ENCODE measurements around the gene DAP. TPM values are rescaled to one million over a fixed set of nuclear protein-coding genes. Genes with fewer than 3 reads are reported as not detected.

The DAP gene

GRCh38 chr5:10629682-10630081 lies 131.4 kb downstream of the DAP start:
- Histone ChIP-seq H3K9me3 (replicated peaks in 1 of 2; ENCODE audit: control insufficient read depth in 2 of 2, insufficient read depth in 1 of 2, low read depth in 1 of 2, low read length in 2 of 2) (no peaks in the 10 kb centered on the region), H3K27ac (replicated peaks; ENCODE audit: low read length) (no peak overlapping the region), H2BK15ac (ENCODE audit: low read length) (no peak overlapping the region), H3K14ac (ENCODE audit: low read length) (no peak overlapping the region), H2BK12ac (ENCODE audit: low read length) (no peak overlapping the region), H4K8ac (ENCODE audit: low read depth, low read length) (no peak overlapping the region), H4K91ac (ENCODE audit: low read depth, low read length, poor library complexity) (no peak overlapping the region), H3K36me3 (replicated peaks in 1 of 2; ENCODE audit: control insufficient read depth in 2 of 2, insufficient read depth in 2 of 2, low read length in 2 of 2) (no peaks in the 10 kb centered on the region), H3K4me2 (ENCODE audit: insufficient read depth, low read length, poor library complexity, severe bottlenecking) (no peak overlapping the region), H3K4me3 (ENCODE audit: low read length in 2 of 2) (no peak overlapping the region), H3K4me1 (ENCODE audit: control insufficient read depth in 2 of 2, insufficient read depth in 1 of 2, low read depth in 1 of 2, low read length in 2 of 2) (peaks cover 0 to 6% of the 10 kb centered on the region in 2 donors), H2BK5ac (ENCODE audit: low read length) (no peak overlapping the region), H2BK120ac (ENCODE audit: low read depth, low read length) (no peak overlapping the region), H3K18ac (ENCODE audit: low read length) (no peak overlapping the region), H3K27me3 (ENCODE audit: control insufficient read depth in 3 of 3, insufficient read depth in 3 of 3, low read depth in 1 of 3, low read length in 3 of 3) (no peaks in the 10 kb centered on the region), H3K9ac (ENCODE audit: low read depth, low read length, poor library complexity) (no peak overlapping the region), H3K79me1 (ENCODE audit: low read depth, low read length) (no peaks in the 10 kb centered on the region), H2AK5ac (ENCODE audit: low read depth, low read length) (no peak overlapping the region), H3K4ac (ENCODE audit: low read length) (no peak overlapping the region), H3K23ac (ENCODE audit: low read depth, low read length, poor library complexity) (no peak overlapping the region), H2AFZ (ENCODE audit: low read length) (no peak overlapping the region)
- DNase-seq (ENCODE audit: low spot score) = no peak
- WGBS, 2 donors (ENCODE audit: extremely low coverage in 2 of 2, insufficient read length in 2 of 2, insufficient replicate concordance in 1 of 2) = no CpG with 5 or more reads among the region's 5 CpGs

Small RNA genes within 50 kb of the gene (small RNA-seq; reads per million reads assigned to genes)
- gene AC012629.4 (ENCODE audit: insufficient read depth) = not detected
